Natural killer cell (primary cell): ENCODE data around the gene PTBP3. TPM values are rescaled to one million over a fixed set of nuclear protein-coding genes. Genes with fewer than 3 reads are reported as not detected.
"Not testable (repeated sequence)": the region's sequence is repeated elsewhere in the genome, so short reads cannot be mapped to it uniquely, and the experiment has no call there.

ENCODE experiments used
- ATAC-seq, 3 donors: fragments of 150-1000 bp in 2 of 3; fragments of 200-7000 bp in 1 of 3; cut with Tn5 transposase; 1 replicate in 1 of 3; 2 replicates in 2 of 3; pipeline ENCODE4 v1.10.0; 2021; ENCODE audit warnings: mild to moderate bottlenecking in 2 of 3, moderate library complexity in 2 of 3
- DNase-seq, 2 donors: peaks; one replicate each; pipeline versions ENCODE4 v3.0.0 to v3.0.0-alpha.2; 2013 to 2021; ENCODE audit warnings: mixed read lengths in 1 of 2
- H3K27ac ChIP-seq: one replicate; pipeline ENCODE4 v1.5.1; 2013; ENCODE audit warnings: mild to moderate bottlenecking, low read length
- H3K27me3 ChIP-seq: one replicate; pipeline ENCODE4 v1.6.1; 2013; ENCODE audit warnings: low read length; ENCODE audit not compliant: control insufficient read depth, insufficient read depth
- H3K36me3 ChIP-seq: one replicate; pipeline ENCODE4 v1.6.1; 2013; ENCODE audit warnings: low read length; ENCODE audit not compliant: control insufficient read depth, insufficient read depth
- H3K4me1 ChIP-seq: one replicate; pipeline ENCODE4 v1.6.1; 2013; ENCODE audit warnings: low read length; ENCODE audit not compliant: control insufficient read depth, insufficient read depth
- H3K4me3 ChIP-seq: one replicate; pipeline ENCODE4 v1.5.1; 2013; ENCODE audit warnings: low read length
- H3K9me3 ChIP-seq: one replicate; pipeline ENCODE4 v1.6.1; 2013; ENCODE audit warnings: low read length; ENCODE audit not compliant: control insufficient read depth, insufficient read depth
- H3K27ac Mint-ChIP-seq, 2 donors: one replicate each; pipeline ENCODE4 v1.8.0; 2022; ENCODE audit warnings: mild to moderate bottlenecking in 2 of 2, mixed read lengths in 2 of 2, moderate library complexity in 1 of 2
- H3K27me3 Mint-ChIP-seq, 2 donors: one replicate each; pipeline ENCODE4 v1.8.0; 2022; ENCODE audit warnings: low read depth in 2 of 2, mixed read lengths in 2 of 2
- H3K36me3 Mint-ChIP-seq: one replicate; pipeline ENCODE4 v1.8.0; 2022; ENCODE audit warnings: mixed read lengths
- H3K4me1 Mint-ChIP-seq, 2 donors: one replicate each; pipeline ENCODE4 v1.8.0; 2022; ENCODE audit warnings: mixed read lengths in 2 of 2
- H3K4me3 Mint-ChIP-seq: one replicate; pipeline ENCODE4 v1.8.0; 2022; ENCODE audit warnings: mild to moderate bottlenecking, moderate library complexity, mixed read lengths
- H3K9me3 Mint-ChIP-seq, 2 donors: one replicate each; pipeline ENCODE4 v1.8.0; 2022; ENCODE audit warnings: mixed read lengths in 2 of 2
- WGBS: methylation state at CpG from one replicate; pipeline ENCODE4 v1.1.7; 2013; ENCODE audit warnings: missing lambda C conversion rate; ENCODE audit not compliant: insufficient coverage; 5-methylcytosine and 5-hydroxymethylcytosine counted together
- intact Hi-C: fragments of 100-400 bp; cut with micrococcal nuclease; formaldehyde crosslinking; loops from one replicate; pipeline ENCODE4 v1.14.2; 2022
- total RNA-seq, 4 donors: library from RNA; stranded (reverse); fragments of 120-200 nt in 1 of 4; gene quantifications; one replicate each; pipeline versions ENCODE4 v1.2.3 to v1.2.4, GENCODE V29; 2013 to 2022
- TF ChIP-seq, protein P1 (sequence below): fragments of 200-600 bp; IDR thresholded peaks from one replicate; pipeline ENCODE4 v1.8.0; 2022; ENCODE audit warnings: antibody characterized with exemption

Gene PTBP3
- total RNA-seq, 3 donors from 2014 or later (not counting 1 experiment from before 2014, with no cell fraction given): 135 to 156 (median 140) TPM

DNA sequence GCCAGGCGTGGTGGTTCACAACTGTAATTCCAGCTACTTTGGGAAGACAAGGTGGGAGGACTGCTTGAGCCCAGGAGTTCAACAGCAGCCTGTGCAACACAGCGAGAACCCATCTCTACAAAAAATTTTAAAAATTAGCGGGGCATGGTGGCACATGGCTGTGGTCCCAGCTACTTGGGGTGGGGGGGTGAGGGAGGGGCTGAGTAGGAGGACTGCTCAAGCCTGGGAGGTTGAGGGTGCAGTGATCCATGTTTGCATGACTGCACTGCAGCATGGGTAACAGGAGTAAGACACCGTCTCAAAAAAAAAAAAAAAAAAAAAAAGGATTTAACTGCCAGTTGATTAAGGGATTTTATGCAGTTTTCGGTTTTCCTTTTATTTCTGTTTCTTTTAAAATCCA lies 65.0 kb downstream of the PTBP3 start:
- no peak overlapping the region for H3K4me3 Mint-ChIP-seq
- 90% methylated on average over 3 of the region's 5 CpGs for WGBS
- Histone ChIP-seq H3K4me3 (no peak overlapping the region), H3K27ac (no peak overlapping the region), H3K36me3 (peaks cover 9% of the 10 kb centered on the region), H3K4me1 (no peaks in the 10 kb centered on the region), H3K27me3 (no peaks in the 10 kb centered on the region), H3K9me3 (no peaks in the 10 kb centered on the region)
- no peaks in the 10 kb centered on the region for H3K36me3 Mint-ChIP-seq
- no peak for DNase-seq
- peak overlapping the region in 1 of 2 donors; percentile 29 for H3K27ac Mint-ChIP-seq
- no peaks in the 10 kb centered on the region for H3K9me3 Mint-ChIP-seq
- ATAC-seq: no peak
- no peaks in the 10 kb centered on the region for H3K27me3 Mint-ChIP-seq
- TF ChIP-seq, protein P1, sequence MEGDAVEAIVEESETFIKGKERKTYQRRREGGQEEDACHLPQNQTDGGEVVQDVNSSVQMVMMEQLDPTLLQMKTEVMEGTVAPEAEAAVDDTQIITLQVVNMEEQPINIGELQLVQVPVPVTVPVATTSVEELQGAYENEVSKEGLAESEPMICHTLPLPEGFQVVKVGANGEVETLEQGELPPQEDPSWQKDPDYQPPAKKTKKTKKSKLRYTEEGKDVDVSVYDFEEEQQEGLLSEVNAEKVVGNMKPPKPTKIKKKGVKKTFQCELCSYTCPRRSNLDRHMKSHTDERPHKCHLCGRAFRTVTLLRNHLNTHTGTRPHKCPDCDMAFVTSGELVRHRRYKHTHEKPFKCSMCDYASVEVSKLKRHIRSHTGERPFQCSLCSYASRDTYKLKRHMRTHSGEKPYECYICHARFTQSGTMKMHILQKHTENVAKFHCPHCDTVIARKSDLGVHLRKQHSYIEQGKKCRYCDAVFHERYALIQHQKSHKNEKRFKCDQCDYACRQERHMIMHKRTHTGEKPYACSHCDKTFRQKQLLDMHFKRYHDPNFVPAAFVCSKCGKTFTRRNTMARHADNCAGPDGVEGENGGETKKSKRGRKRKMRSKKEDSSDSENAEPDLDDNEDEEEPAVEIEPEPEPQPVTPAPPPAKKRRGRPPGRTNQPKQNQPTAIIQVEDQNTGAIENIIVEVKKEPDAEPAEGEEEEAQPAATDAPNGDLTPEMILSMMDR: no peak
- intact Hi-C loops: no loop called here
- H3K4me1 Mint-ChIP-seq: peaks cover 34 to 44% of the 10 kb centered on the region in 2 donors

DNA sequence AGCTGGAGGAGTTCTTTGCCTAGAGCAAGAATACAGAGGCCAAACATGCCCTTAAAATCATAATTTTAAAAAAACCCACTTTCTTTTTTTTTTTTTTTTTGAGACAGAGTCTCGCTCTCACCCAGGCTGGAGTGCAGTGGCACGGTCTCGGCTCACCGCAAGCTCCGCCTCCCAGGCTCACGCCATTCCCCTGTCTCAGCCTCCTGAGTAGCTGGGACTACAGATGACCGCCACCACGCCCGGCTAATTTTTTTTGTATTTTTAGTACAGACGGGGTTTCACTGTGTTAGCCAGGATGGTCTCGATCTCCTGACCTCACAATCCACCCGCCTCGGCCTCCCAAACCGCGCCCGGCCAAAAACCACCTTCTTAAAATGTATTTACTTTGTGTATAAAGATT lies 66.3 kb downstream of the PTBP3 start:
- H3K27me3 Mint-ChIP-seq, H3K27ac Mint-ChIP-seq, H3K4me3 Mint-ChIP-seq, H3K9me3 ChIP-seq, H3K36me3 ChIP-seq, ATAC-seq, H3K4me1 ChIP-seq, H3K27ac ChIP-seq, H3K27me3 ChIP-seq, H3K36me3 Mint-ChIP-seq, intact Hi-C loops, H3K4me3 ChIP-seq, DNase-seq, H3K9me3 Mint-ChIP-seq: not testable (repeated sequence)
- WGBS: 99% methylated on average over 11 of the region's 16 CpGs
- H3K4me1 Mint-ChIP-seq: peaks cover 31 to 44% of the 10 kb centered on the region in 2 donors

- Mint-ChIP-seq H3K27me3 (no peaks in the 10 kb centered on the region), H3K4me3 (no peak overlapping the region), H3K9me3 (no peaks in the 10 kb centered on the region), H3K36me3 (no peaks in the 10 kb centered on the region), H3K27ac (peak overlapping the region; percentile 14 to 35), H3K4me1 (peaks cover 36 to 55% of the 10 kb centered on the region in 2 donors)
- intact Hi-C loops: no loop called here
- Histone ChIP-seq H3K27me3 (no peaks in the 10 kb centered on the region), H3K4me1 (no peaks in the 10 kb centered on the region), H3K27ac (no peak overlapping the region), H3K4me3 (no peak overlapping the region), H3K36me3 (peaks cover 15% of the 10 kb centered on the region), H3K9me3 (no peaks in the 10 kb centered on the region)
- no peak for ATAC-seq
- WGBS: 97% methylated on average over 3 of the region's 9 CpGs
- no peak for DNase-seq
- TF ChIP-seq, protein P1: no peak
These were observed 68.0 kb downstream of the PTBP3 start for GRCh38 chr9:112265391-112265790.

DNA sequence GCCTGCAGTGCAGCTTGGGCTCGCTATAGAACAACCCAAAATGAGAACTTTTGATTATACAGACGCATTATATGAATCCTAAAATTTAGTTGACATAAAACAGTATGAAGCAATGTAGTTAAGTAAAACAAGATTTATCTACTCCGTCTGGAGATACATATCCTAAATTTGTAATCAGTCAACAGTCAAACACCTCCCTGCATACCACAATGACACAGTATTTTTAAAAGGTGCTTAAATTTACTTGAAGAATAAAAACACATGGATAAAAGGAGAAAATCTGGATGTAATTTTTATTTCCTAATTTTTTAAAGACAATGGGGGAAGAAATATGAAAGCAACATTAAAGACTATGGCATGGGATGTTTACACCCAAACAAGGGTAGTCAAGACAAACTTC lies 70.8 kb downstream of the PTBP3 start:
- intact Hi-C loops: no loop called here
- TF ChIP-seq, protein P1: no peak
- Mint-ChIP-seq H3K27me3 (no peaks in the 10 kb centered on the region), H3K9me3 (no peaks in the 10 kb centered on the region), H3K4me1 (peaks cover 32 to 56% of the 10 kb centered on the region in 2 donors), H3K36me3 (no peaks in the 10 kb centered on the region), H3K27ac (peak overlapping the region in 1 of 2 donors; percentile 53), H3K4me3 (no peak overlapping the region)
- Histone ChIP-seq H3K4me1 (no peaks in the 10 kb centered on the region), H3K9me3 (no peaks in the 10 kb centered on the region), H3K27me3 (no peaks in the 10 kb centered on the region), H3K4me3 (no peak overlapping the region), H3K27ac (no peak overlapping the region), H3K36me3 (peaks cover 20% of the 10 kb centered on the region)
- 100% methylated on average over 1 of the region's 3 CpGs for WGBS
- no peak for DNase-seq
- ATAC-seq: peak in 1 of 3 donors; percentile 17
